H9 (cell line): ENCODE measurements around the gene FAF1. TPM values are rescaled to one million over a fixed set of nuclear protein-coding genes. Genes with fewer than 3 reads are reported as not detected.

Experiments used
- DNase-seq: peaks from one replicate; pipeline ENCODE4 v3.0.0-alpha.2; 2017
- H2AFZ ChIP-seq: one replicate; pipeline ENCODE4 v1.6.1; 2013; ENCODE audit warnings: mild to moderate bottlenecking, low read length, control low read depth, moderate library complexity
- H2AK5ac ChIP-seq: 2 replicates; pipeline ENCODE4 v1.6.1; 2013; ENCODE audit warnings: low read length, control low read depth, mixed read lengths; ENCODE audit not compliant: insufficient read length
- H2BK120ac ChIP-seq: one replicate; pipeline ENCODE4 v1.6.1; 2013; ENCODE audit warnings: low read depth, mild to moderate bottlenecking, low read length, control low read depth, inconsistent platforms; ENCODE audit not compliant: poor library complexity, severe bottlenecking
- H2BK12ac ChIP-seq: 2 replicates; pipeline ENCODE4 v1.6.1; 2013; ENCODE audit warnings: low read length, control low read depth, mixed read lengths, low read depth; ENCODE audit not compliant: insufficient read length
- H2BK15ac ChIP-seq: 2 replicates; pipeline ENCODE4 v1.6.1; 2013; ENCODE audit warnings: low read depth, low read length, control low read depth
- H2BK20ac ChIP-seq: one replicate; pipeline ENCODE4 v1.6.1; 2013; ENCODE audit warnings: low read depth, mild to moderate bottlenecking, low read length, control low read depth, inconsistent platforms; ENCODE audit not compliant: poor library complexity, severe bottlenecking
- H2BK5ac ChIP-seq: 2 replicates; pipeline ENCODE4 v1.6.1; 2013; ENCODE audit warnings: low read length, control low read depth, mixed read lengths; ENCODE audit not compliant: insufficient read length
- H3K14ac ChIP-seq: 2 replicates; pipeline ENCODE4 v1.6.1; 2013; ENCODE audit warnings: low read length, control low read depth; ENCODE audit not compliant: insufficient read depth
- H3K18ac ChIP-seq: 2 replicates; pipeline ENCODE4 v1.6.1; 2013; ENCODE audit warnings: low read depth, mild to moderate bottlenecking, mixed read lengths, low read length, control low read depth; ENCODE audit not compliant: insufficient read length
- H3K23ac ChIP-seq: 2 replicates; pipeline ENCODE4 v1.6.1; 2013; ENCODE audit warnings: low read length, control low read depth, mixed read lengths, low read depth; ENCODE audit not compliant: insufficient read length
- H3K23me2 ChIP-seq: 2 replicates; pipeline ENCODE4 v1.6.1; 2013; ENCODE audit warnings: low read depth, mild to moderate bottlenecking, mixed read lengths, low read length, control low read depth; ENCODE audit not compliant: insufficient read length, poor library complexity, severe bottlenecking
- H3K27ac ChIP-seq: 2 replicates; pipeline ENCODE4 v1.5.1; 2013; ENCODE audit warnings: low read length, control low read depth, mixed read lengths, low read depth; ENCODE audit not compliant: insufficient read length
- H3K27me3 ChIP-seq: 2 replicates; pipeline ENCODE4 v1.6.1; 2013; ENCODE audit warnings: low read length, control low read depth, inconsistent platforms; ENCODE audit not compliant: insufficient read depth
- H3K4ac ChIP-seq: 2 replicates; pipeline ENCODE4 v1.6.1; 2013; ENCODE audit warnings: low read depth, mild to moderate bottlenecking, control low read depth, inconsistent platforms, low read length, moderate library complexity
- H3K4me1 ChIP-seq: 2 replicates; pipeline ENCODE4 v1.6.1; 2013; ENCODE audit warnings: low read length, control low read depth, inconsistent platforms; ENCODE audit not compliant: insufficient read depth
- H3K4me2 ChIP-seq: 2 replicates; pipeline ENCODE4 v1.6.1; 2013; ENCODE audit warnings: low read length, control low read depth, mixed read lengths; ENCODE audit not compliant: insufficient read length, insufficient read depth
- H3K56ac ChIP-seq: 2 replicates; pipeline ENCODE4 v1.6.1; 2013; ENCODE audit warnings: low read depth, mild to moderate bottlenecking, mixed read lengths, low read length, control low read depth; ENCODE audit not compliant: insufficient read length
- H3K79me1 ChIP-seq: 2 replicates; pipeline ENCODE4 v1.6.1; 2013; ENCODE audit warnings: low read depth, mild to moderate bottlenecking, moderate library complexity, low read length, control low read depth, inconsistent platforms; ENCODE audit not compliant: insufficient read depth, poor library complexity, severe bottlenecking
- H3K79me2 ChIP-seq: 2 replicates; pipeline ENCODE4 v1.6.1; 2013; ENCODE audit warnings: low read length, control low read depth, inconsistent platforms; ENCODE audit not compliant: insufficient read depth
- H3K9ac ChIP-seq: 2 replicates; pipeline ENCODE4 v1.6.1; 2013; ENCODE audit warnings: low read length, control low read depth, mixed read lengths; ENCODE audit not compliant: insufficient read length; ENCODE audit errors: extremely low read depth
- H3K9me3 ChIP-seq: one replicate; pipeline ENCODE4 v1.6.1; 2013; ENCODE audit warnings: low read depth, low read length, inconsistent platforms; ENCODE audit not compliant: control insufficient read depth
- H3T11ph ChIP-seq: one replicate; pipeline ENCODE4 v1.6.1; 2013; ENCODE audit warnings: mild to moderate bottlenecking, low read length, control low read depth, inconsistent platforms
- H4K20me1 ChIP-seq: one replicate; pipeline ENCODE4 v1.6.1; 2013; ENCODE audit not compliant: control insufficient read depth, insufficient read length, insufficient read depth
- H4K5ac ChIP-seq: 2 replicates; pipeline ENCODE4 v1.6.1; 2013; ENCODE audit warnings: low read depth, mild to moderate bottlenecking, mixed read lengths, low read length, control low read depth; ENCODE audit not compliant: insufficient read length
- H4K8ac ChIP-seq: replicated peaks from 2 replicates; pipeline ENCODE4 v1.6.1; 2013; ENCODE audit warnings: low read length, control low read depth, mixed read lengths, low read depth; ENCODE audit not compliant: insufficient read length
- H4K91ac ChIP-seq: 2 replicates; pipeline ENCODE4 v1.6.1; 2013; ENCODE audit warnings: low read depth, mild to moderate bottlenecking, moderate library complexity, mixed read lengths, low read length, control low read depth; ENCODE audit not compliant: insufficient read length
- H3K27ac Mint-ChIP-seq, 3 experiments: 2 replicates in 2 of 3; 3 replicates in 1 of 3; pipeline ENCODE4 v1.8.0; 2020 to 2021; ENCODE audit warnings: mixed read lengths in 3 of 3, mild to moderate bottlenecking in 1 of 3, moderate library complexity in 1 of 3
- H3K27me3 Mint-ChIP-seq: 2 replicates; pipeline ENCODE4 v1.8.0; 2021; ENCODE audit warnings: low read depth, mild to moderate bottlenecking, moderate library complexity, mixed read lengths
- H3K36me3 Mint-ChIP-seq, 3 experiments: 2 replicates in 2 of 3; 3 replicates in 1 of 3; pipeline ENCODE4 v1.8.0; 2020 to 2021; ENCODE audit warnings: low read depth in 3 of 3, mixed read lengths in 3 of 3; ENCODE audit not compliant: insufficient read depth in 1 of 3
- H3K4me1 Mint-ChIP-seq, 2 experiments: 2 replicates each; pipeline ENCODE4 v1.8.0; 2020; ENCODE audit warnings: mixed read lengths in 2 of 2
- H3K4me3 Mint-ChIP-seq, 2 experiments: 2 replicates in 1 of 2; 3 replicates in 1 of 2; pipeline ENCODE4 v1.8.0; 2020 to 2021; ENCODE audit warnings: mild to moderate bottlenecking in 2 of 2, mixed read lengths in 2 of 2, moderate library complexity in 1 of 2
- H3K9me3 Mint-ChIP-seq, 2 experiments: 2 replicates in 1 of 2; 3 replicates in 1 of 2; pipeline ENCODE4 v1.8.0; 2020; ENCODE audit warnings: mild to moderate bottlenecking in 2 of 2, mixed read lengths in 2 of 2, moderate library complexity in 1 of 2
- whole genome bisulfite sequencing: extraction: QIAGEN DNeasy Blood & Tissue Kit; methylation state at CpG from one replicate; pipeline ENCODE4 v1.1.7; 2013; ENCODE audit warnings: missing lambda C conversion rate, low lambda C conversion rate, mixed read lengths; ENCODE audit not compliant: insufficient read length; ENCODE audit errors: extremely low coverage; 5-methylcytosine and 5-hydroxymethylcytosine counted together
- total RNA-seq: library from RNA; stranded (reverse); gene quantifications from 2 replicates; pipeline ENCODE4 v1.2.1, GENCODE V29; 2021
- TF ChIP-seq, protein P1 (sequence below): fragments of 200-600 bp; sonication (generic); conservative IDR thresholded peaks from 3 replicates; pipeline ENCODE4 v1.8.0; 2021; ENCODE audit warnings: antibody characterized with exemption, mild to moderate bottlenecking

Gene FAF1
- total RNA-seq, 1 experiment from 2014 or later = 60.8 TPM

DNA sequence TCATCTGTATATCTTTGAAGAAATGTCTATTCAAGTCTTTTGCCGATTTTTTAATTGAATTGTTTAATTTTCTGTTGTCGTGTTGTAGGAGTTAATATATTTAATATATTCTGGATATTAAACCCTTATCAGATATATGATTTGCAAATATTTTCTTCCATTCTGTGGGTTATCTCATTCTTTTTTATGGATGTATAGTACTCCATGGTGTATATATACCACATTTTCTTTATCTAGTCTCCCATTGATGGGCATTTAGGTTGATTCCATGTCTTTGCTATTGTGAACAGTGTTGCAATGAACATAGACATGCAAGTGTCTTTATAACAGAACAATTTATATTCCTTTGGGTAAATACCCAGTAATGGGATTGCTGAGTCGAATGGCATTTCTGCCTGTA lies 436.5 kb downstream of the FAF1 start:
- Histone ChIP-seq H3K14ac (no peak overlapping the region), H2AFZ (no peak overlapping the region), H3T11ph (no peak overlapping the region), H3K18ac (no peak overlapping the region), H2AK5ac (no peak overlapping the region), H3K23me2 (no peaks in the 10 kb centered on the region), H2BK15ac (no peak overlapping the region), H3K27ac (no peak overlapping the region), H2BK12ac (no peak overlapping the region), H3K4me1 (no peaks in the 10 kb centered on the region), H4K91ac (no peak overlapping the region), H4K5ac (no peak overlapping the region), H3K79me1 (no peaks in the 10 kb centered on the region), H4K20me1 (no peaks in the 10 kb centered on the region), H3K56ac (no peak overlapping the region), H3K23ac (no peak overlapping the region), H3K9me3 (no peaks in the 10 kb centered on the region), H2BK20ac (no peak overlapping the region), H3K79me2 (no peaks in the 10 kb centered on the region), H3K4me2 (no peak overlapping the region), H2BK5ac (no peak overlapping the region), H3K27me3 (no peaks in the 10 kb centered on the region), H2BK120ac (no peak overlapping the region), H3K9ac (no peak overlapping the region), H4K8ac (no peak overlapping the region), H3K4ac (no peak overlapping the region)
- Mint-ChIP-seq H3K4me3 (no peak overlapping the region), H3K36me3 (peaks cover 5 to 10% (median 5%) of the 10 kb centered on the region in 3 experiments; a peak in 5 of 7 replicates), H3K27me3 (no peaks in the 10 kb centered on the region; the same call in 1 of the 2 replicates), H3K4me1 (no peaks in the 10 kb centered on the region), H3K9me3 (peaks cover 0 to 4% of the 10 kb centered on the region in 2 experiments; a peak in 3 of 5 replicates), H3K27ac (no peak overlapping the region)
- TF ChIP-seq, protein P1, sequence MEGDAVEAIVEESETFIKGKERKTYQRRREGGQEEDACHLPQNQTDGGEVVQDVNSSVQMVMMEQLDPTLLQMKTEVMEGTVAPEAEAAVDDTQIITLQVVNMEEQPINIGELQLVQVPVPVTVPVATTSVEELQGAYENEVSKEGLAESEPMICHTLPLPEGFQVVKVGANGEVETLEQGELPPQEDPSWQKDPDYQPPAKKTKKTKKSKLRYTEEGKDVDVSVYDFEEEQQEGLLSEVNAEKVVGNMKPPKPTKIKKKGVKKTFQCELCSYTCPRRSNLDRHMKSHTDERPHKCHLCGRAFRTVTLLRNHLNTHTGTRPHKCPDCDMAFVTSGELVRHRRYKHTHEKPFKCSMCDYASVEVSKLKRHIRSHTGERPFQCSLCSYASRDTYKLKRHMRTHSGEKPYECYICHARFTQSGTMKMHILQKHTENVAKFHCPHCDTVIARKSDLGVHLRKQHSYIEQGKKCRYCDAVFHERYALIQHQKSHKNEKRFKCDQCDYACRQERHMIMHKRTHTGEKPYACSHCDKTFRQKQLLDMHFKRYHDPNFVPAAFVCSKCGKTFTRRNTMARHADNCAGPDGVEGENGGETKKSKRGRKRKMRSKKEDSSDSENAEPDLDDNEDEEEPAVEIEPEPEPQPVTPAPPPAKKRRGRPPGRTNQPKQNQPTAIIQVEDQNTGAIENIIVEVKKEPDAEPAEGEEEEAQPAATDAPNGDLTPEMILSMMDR = no peak
- DNase-seq = no peak
- no CpG with 5 or more reads among the region's 3 CpGs for WGBS
